ENCODE measurements around the gene CRYGB.

Gene CRYGB

GRCh38 chr2:208146006-208146405 is at the start of gene CRYGB:
TSS of gene CRYGB (minus strand) at chr2:208146158. CDS start at chr2:208146120, 38 bp downstream.
- DNase-seq (ENCODE audit: low read depth in 2 of 2, low spot score in 1 of 2), result no peak

- DNase-seq (ENCODE audit: low read depth in 2 of 2, low spot score in 1 of 2), result no peak
These were observed 49.6 kb upstream of the CRYGB start for GRCh38 chr2:208195531-208195930.

GRCh38 chr2:208192611-208193236 is 46.8 kb upstream of the CRYGB start:
- DNase-seq (ENCODE audit: low read depth in 2 of 2, low spot score in 1 of 2), result no peak

GRCh38 chr2:208189810-208190503 is 44.0 kb upstream of the CRYGB start, which contains the start of gene C2orf80:
TSS of gene C2orf80 (minus strand) at chr2:208190030. CDS start at chr2:208186986, 3,044 bp downstream.
- no peak for DNase-seq (ENCODE audit: low read depth in 2 of 2, low spot score in 1 of 2)

GRCh38 chr2:208189069-208189809 is 43.3 kb upstream of the CRYGB start:
- DNase-seq (ENCODE audit: low read depth in 2 of 2, low spot score in 1 of 2), result no peak

- no peak for DNase-seq (ENCODE audit: low read depth in 2 of 2, low spot score in 1 of 2)
These were observed 40.9 kb upstream of the CRYGB start for GRCh38 chr2:208186893-208187292.

GRCh38 chr2:208186465-208186864 is 40.5 kb upstream of the CRYGB start:
- DNase-seq (ENCODE audit: low read depth in 2 of 2, low spot score in 1 of 2), result no peak

GRCh38 chr2:208183972-208184705 is 38.2 kb upstream of the CRYGB start:
- no peak for DNase-seq (ENCODE audit: low read depth in 2 of 2, low spot score in 1 of 2)

GRCh38 chr2:208183526-208183925 is 37.6 kb upstream of the CRYGB start:
- DNase-seq (ENCODE audit: low read depth in 2 of 2, low spot score in 1 of 2), result no peak

GRCh38 chr2:208182835-208183234 is 36.9 kb upstream of the CRYGB start:
- no peak for DNase-seq (ENCODE audit: low read depth in 2 of 2, low spot score in 1 of 2)

- no peak for DNase-seq (ENCODE audit: low read depth in 2 of 2, low spot score in 1 of 2)
These were observed 33.2 kb upstream of the CRYGB start for GRCh38 chr2:208179028-208179609.

GRCh38 chr2:208175840-208176153 is 29.8 kb upstream of the CRYGB start:
- no peak for DNase-seq (ENCODE audit: low read depth in 2 of 2, low spot score in 1 of 2)

- peak; percentile 15 to 23 for DNase-seq (ENCODE audit: low read depth in 2 of 2, low spot score in 1 of 2)
These were observed 29.3 kb upstream of the CRYGB start for GRCh38 chr2:208175069-208175839.

GRCh38 chr2:208174144-208174543 is 28.2 kb upstream of the CRYGB start:
- DNase-seq (ENCODE audit: low read depth in 2 of 2, low spot score in 1 of 2), result no peak

GRCh38 chr2:208172125-208172524 is 26.2 kb upstream of the CRYGB start:
- no peak for DNase-seq (ENCODE audit: low read depth in 2 of 2, low spot score in 1 of 2)

- DNase-seq (ENCODE audit: low read depth in 2 of 2, low spot score in 1 of 2), result no peak
These were observed 19.2 kb upstream of the CRYGB start for GRCh38 chr2:208164951-208165755.

GRCh38 chr2:208163489-208163888 is 17.5 kb upstream of the CRYGB start, which contains the start of gene CRYGA:
TSS of gene CRYGA (minus strand) at chr2:208163589. CDS start at chr2:208163556, 33 bp downstream.
- DNase-seq (ENCODE audit: low read depth in 2 of 2, low spot score in 1 of 2), result no peak

GRCh38 chr2:208156439-208156838 is 10.5 kb upstream of the CRYGB start:
- no peak for DNase-seq (ENCODE audit: low read depth in 2 of 2, low spot score in 1 of 2)

GRCh38 chr2:208153156-208153555 is 7.2 kb upstream of the CRYGB start:
- no peak for DNase-seq (ENCODE audit: low read depth in 2 of 2, low spot score in 1 of 2)

All from stimulated activated CD8-positive, alpha-beta memory T cell treated with anti-CD3 and anti-CD28 coated beads, Interleukin-4, amount 100 ng/mL, for 4 hours (primary cell).